HG02981 (cell line): Measurements from ENCODE around the gene NBPF10.
"Not testable (repeated sequence)": the region's sequence is repeated elsewhere in the genome, so short reads cannot be mapped to it uniquely, and the experiment has no call there.

Experiments used
- ATAC-seq: cut with Tn5 transposase; IDR thresholded peaks from one replicate; pipeline ENCODE4 v1.9.1; 2021; ENCODE audit warnings: mild to moderate bottlenecking, moderate library complexity; ENCODE audit not compliant: unreplicated experiment

Gene NBPF10, protein sequence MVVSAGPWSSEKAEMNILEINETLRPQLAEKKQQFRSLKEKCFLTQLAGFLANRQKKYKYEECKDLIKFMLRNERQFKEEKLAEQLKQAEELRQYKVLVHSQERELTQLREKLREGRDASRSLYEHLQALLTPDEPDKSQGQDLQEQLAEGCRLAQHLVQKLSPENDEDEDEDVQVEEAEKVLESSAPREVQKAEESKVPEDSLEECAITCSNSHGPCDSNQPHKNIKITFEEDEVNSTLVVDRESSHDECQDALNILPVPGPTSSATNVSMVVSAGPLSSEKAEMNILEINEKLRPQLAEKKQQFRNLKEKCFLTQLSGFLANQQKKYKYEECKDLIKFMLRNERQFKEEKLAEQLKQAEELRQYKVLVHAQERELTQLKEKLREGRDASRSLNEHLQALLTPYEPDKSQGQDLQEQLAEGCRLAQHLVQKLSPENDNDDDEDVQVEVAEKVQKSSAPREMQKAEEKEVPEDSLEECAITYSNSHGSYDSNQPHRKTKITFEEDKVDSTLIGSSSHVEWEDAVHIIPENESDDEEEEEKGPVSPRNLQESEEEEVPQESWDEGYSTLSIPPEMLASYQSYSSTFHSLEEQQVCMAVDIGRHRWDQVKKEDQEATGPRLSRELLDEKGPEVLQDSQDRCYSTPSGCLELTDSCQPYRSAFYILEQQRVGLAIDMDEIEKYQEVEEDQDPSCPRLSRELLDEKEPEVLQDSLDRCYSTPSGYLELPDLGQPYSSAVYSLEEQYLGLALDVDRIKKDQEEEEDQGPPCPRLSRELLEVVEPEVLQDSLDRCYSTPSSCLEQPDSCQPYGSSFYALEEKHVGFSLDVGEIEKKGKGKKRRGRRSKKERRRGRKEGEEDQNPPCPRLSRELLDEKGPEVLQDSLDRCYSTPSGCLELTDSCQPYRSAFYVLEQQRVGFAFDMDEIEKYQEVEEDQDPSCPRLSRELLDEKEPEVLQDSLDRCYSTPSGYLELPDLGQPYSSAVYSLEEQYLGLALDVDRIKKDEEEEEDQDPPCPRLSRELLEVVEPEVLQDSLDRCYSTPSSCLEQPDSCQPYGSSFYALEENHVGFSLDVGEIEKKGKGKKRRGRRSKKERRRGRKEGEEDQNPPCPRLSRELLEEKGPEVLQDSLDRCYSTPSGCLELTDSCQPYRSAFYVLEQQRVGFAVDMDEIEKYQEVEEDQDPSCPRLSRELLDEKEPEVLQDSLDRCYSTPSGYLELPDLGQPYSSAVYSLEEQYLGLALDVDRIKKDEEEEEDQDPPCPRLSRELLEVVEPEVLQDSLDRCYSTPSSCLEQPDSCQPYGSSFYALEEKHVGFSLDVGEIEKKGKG (N-terminal part only)

GRCh38 chr1:146144465-146144864 is at the start of gene NBPF10:
TSS of gene NBPF10 (minus strand) at chr1:146144804. CDS start at chr1:146144769, 35 bp downstream.
- ATAC-seq: not testable (repeated sequence)

- ATAC-seq: not testable (repeated sequence)
These were observed 29.9 kb upstream of the NBPF10 start for GRCh38 chr1:146174531-146174930.

DNA sequence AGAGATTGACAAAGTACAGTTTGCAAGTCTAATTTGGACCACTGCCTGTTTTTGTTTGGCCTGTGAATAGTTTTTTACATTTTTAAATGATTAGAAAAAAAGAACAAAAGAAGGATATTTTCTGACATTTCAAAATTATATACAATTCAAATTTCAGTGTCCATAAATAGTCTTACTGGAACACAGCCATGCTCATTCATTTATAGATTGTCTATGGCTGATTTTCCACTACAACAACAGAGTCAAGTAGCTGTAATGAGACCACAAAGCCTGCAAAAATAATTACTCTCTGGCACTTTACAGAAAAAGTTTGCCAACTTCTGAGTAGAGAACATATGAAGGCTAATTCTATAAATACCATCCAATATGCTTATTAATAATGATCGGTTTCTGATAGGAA is 23.1 kb upstream of the NBPF10 start:
- ATAC-seq: not testable (repeated sequence)

- ATAC-seq: not testable (repeated sequence)
These were observed 22.7 kb upstream of the NBPF10 start for GRCh38 chr1:146167273-146167672.
